SH-SY5Y (cell line): ENCODE data around the gene SEMA3G.

Source experiments
- GATA2 ChIP-seq: IDR thresholded peaks from 2 replicates; pipeline ENCODE4 v1.6.1; 2011; ENCODE audit warnings: mild to moderate bottlenecking, low read depth, low read length
- GATA3 ChIP-seq: IDR thresholded peaks from 2 replicates; pipeline ENCODE4 v1.6.1; 2011; ENCODE audit warnings: low read depth, mild to moderate bottlenecking, low read length, moderate library complexity

GRCh38 chr3:52468336-52468735 lies 23.4 kb upstream of the SEMA3G start:
- TF ChIP-seq GATA2 (no peak), GATA3 (no peak)
